NCI-H2227 treated with DMSO at 0.1 percent for 48 hours (cell line): ENCODE results near the gene UNKL.

ENCODE experiments used
- DNase-seq: peaks from one replicate; lab custom pipeline; 2025; lab: John Stamatoyannopoulos, UW

The UNKL gene

GRCh38 chr16:1401758-1402154 is 12.7 kb downstream of the UNKL start:
- no peak for DNase-seq

DNA sequence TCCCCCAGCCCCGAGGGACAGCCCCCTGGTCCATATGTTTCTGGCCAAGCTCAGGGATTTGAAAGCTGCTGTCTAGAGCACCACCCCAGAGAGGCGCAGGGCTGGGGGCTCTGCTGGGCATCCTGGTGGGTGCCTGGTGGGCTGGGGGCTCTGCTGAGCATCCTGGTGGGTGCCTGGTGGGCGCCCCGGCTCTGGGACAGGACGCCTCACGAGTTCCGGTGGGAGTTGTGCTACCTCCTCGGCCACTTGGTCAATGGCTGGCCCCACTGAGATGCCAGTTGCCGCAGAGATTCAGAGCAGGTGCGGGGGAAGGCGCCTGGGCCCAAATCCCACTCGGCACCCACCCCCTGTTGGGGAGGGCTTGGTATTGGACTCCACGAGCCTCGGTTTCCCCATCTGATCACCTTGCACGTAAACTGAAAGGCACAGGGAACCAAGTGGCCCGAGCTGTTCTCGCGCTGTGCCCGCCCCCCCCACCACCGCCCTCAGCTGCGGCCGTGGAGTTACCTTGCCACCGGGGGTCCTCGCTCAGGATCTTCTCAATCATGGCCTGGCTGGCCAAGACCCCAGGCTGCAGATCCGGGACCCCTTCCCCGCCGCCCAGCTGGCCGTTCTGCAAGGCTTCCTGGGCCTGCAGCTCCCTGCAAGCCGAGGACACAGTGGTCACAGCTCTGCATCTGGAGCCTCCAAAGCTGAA is 13.3 kb downstream of the UNKL start:
- DNase-seq = no peak

- no peak for DNase-seq
Measured at GRCh38 chr16:1398826-1399581, 15.5 kb downstream of the UNKL start.

DNA sequence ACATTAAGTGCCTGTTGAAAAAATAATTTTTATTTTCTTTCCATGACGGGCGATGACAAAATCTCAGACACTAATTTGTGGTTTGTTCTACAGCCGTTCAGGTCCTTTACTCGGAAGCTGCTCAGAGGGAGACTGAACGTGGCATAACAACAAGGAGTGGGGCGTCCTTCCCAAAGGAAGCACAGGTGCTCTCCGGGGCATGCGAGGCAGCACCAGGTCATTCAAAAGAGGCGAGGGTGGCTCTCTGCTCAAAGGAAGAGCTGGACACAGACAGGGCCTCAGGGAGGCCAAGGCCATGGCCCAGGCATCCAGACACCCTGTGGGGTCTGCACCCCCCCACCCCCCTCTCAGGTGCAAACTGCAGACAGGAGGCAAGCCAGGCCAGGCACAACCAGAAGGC is 16.2 kb downstream of the UNKL start:
- no peak for DNase-seq

DNA sequence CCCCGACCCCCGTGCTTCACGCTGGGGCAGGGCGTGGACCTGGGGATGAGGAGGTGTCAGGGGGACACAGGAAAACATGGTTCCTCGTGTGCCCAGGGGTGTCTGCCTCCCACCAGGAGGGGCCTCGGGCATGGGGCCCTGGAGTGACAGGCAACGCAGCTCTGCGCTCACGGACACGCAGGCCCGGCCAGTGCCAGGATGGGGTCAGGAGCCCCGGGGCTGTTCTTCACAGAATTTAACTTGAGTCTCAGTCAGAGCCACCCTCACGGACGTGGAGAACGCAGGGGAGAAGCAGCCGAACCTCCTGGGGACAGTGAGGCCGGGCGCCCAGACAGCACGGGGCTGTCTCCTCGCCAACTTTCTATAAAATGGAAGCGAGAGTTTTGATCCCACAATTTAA is 16.7 kb downstream of the UNKL start:
- no peak for DNase-seq

DNA sequence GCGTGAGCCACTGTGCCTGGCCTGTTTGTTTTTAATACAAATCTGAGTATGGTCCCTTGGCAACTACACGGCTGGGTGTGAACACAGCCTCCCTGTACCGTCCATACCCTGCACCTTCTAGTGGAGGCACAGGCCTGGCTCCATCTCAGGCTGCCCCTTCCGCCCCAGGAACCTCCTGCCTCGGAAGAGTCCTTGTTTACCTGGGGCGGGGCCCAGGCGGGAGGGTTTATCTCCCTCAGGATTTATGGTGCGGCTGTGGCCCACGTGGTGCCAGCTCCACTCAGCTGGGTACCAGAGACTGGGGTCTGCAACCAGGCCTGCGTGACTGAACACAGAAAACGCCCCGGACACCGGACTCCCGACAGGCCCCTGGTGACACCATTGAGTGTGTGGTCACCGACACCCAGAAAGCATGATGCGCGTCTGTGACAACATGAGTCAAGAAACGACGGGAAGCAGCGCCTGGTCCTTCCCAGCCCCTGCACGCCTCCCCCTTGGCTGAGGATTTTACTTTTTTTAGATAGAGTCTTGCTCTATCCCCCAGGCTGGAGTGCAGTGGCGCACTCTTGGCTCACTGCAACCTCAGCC is 19.0 kb downstream of the UNKL start:
- no peak for DNase-seq

DNA sequence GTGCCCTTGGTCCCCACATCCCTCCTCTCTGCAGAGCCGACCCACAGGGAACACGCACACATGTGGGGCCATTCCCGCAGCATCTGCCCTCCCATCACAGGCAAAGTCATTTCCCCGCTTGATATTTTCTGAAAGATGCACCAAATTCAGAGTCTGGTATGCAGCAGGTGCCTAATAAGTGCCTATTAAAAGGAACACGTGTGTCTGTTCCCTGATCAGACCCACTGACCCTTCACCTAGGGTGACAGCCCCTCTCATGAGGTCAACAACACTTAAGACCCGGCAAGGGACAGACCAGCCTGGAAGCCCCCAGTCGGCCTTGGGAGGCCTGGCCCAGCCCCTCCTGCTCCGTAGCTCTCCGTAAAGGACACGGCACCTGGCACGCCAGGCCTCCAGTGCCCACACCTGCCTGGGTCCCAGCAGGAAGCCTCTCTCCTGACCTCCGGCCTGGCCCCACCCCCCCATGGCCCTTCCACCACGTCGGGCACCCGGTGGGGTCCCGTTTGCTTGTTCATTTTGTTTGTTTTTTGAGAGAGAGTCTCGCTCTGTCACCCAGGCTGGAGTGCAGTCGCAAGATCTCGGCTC is 20.0 kb downstream of the UNKL start:
- DNase-seq = no peak

DNA sequence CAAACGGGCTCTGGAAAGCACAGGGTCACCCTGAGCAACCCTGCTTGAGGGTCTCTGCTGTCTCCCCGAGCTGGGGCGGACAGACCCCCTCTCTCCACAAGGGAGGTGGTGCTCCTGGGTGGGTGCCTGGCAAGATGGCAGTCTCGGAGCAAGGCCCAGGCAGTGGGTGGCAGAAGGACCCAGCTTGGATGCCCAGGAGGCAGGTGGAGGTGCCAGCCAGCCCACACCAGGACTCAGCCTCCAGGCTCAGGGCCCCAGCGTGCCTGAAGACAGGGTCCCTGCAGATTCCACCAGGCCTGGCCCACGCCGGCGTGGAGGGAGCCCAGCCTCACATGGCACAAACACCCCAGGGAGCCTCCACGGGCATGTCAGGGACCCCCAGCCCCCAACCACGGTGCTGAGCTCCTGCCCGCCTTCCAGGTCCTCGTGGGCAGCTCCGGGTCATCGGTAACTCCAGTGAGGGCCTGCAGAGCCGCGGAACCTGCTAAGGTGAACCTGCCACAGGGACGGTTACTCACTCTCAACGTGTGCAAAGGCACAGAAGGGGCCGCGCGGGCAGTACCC is 20.8 kb downstream of the UNKL start:
- no peak for DNase-seq

DNA sequence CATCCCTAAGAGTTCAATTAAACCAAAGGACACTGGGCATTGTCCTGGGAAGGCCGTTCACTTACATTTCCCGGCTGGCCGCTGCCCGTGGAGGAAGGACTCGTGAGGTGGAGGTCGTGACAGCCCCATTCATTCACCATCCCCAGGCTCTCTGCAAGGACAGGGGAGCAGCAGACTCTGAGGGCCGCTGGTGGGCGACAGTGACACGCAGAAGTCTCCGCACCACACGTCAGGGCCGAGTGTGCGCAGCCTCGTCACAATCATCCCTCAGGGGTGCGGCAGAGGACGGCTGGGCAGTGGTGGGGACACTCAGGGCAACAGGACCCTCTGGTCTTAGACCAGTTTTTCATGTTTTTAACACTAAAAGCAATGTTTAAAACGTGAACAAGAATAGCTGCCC is 21.7 kb downstream of the UNKL start:
- DNase-seq = no peak

DNA sequence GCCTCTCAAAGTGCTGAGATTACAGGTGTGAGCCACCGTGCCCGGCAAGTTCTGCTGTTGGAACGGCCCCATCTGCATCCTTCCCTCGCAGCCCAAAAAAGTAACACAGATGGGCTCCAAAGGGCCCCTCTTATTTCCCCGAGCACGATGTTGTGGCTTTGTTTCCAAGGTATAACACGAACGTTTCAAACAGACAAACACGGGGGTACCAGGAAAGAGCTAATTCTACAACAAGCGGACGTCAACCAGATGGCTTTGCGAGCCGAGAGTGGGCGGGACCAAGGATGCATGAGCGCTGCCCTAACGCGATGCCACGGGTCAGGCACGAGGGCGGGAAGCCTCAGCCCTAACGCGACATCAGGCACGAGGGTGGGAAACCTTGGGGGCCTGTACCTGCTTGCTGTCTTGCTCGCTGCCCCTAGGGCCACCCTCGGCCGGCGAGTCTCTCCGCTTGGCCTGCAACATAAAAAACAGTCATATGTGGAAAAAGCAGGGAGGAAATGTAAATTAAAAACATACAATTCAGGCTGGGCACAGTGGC is 24.2 kb downstream of the UNKL start:
- no peak for DNase-seq

DNA sequence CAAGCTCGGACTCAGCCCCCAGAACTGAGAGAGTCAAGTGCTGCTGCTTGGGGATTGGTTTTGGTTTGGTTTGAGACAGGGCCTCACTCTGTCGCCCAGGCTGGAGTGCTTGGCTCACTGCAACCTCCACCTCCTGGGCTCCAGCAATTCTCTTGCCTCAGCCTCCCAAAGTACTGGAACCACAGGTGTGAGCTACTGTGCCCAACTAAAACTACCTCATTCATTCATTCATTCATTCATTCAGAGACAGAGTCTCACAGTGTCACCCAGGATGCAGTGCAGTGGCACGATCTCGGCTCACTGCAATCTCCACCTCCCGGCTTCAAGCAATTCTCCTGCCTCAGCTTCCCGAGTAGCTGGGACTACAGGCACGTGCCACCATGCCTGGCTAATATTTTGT is 24.7 kb downstream of the UNKL start:
- no peak for DNase-seq

DNA sequence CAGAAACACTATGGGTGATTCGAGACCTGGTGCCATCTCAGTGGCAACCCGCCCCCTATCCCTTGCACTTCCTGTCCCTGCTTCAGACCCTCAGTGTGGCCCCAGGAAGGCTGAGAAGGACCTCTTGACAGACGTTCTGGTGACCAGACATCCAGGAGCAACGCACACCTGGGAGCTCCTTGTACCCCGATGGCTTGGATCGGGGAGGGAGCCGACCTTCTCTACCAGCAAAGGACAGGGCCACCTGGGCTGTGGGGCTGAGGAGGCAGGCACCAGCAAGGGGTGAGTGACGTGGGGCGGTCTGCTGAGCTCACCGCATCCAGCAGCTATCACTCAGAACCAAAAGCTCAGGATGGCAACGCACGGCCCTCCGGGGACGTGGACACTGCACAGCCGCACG is 27.2 kb downstream of the UNKL start:
- DNase-seq = no peak

DNA sequence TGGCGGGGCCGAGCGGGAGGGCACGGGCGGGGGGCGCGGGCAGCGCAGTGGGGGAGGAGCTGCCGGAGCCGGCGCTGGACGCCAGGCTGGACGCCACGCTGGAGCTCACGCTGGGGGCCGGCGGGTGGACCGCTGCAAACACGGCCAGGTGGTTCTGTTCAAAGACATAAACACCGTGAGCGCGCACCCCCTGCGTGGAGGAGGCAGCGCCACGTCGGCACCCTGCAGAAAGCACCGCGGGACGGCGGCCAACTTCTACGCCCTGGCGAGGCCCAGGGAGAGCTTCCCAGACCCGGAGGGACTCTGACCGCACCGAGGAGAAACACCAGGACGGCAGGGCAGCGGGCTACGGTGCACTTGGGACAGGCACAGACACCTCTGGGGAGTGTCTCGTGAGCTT is 29.3 kb downstream of the UNKL start:
- no peak for DNase-seq

- DNase-seq = no peak
Measured at GRCh38 chr16:1383556-1383955, 30.9 kb downstream of the UNKL start.

GRCh38 chr16:1381612-1382406 is 32.7 kb downstream of the UNKL start:
- DNase-seq = no peak

- no peak for DNase-seq
Measured at GRCh38 chr16:1380195-1380594, 34.3 kb downstream of the UNKL start.

GRCh38 chr16:1379304-1380076 is 35.0 kb downstream of the UNKL start:
- DNase-seq = peak; percentile 62

DNA sequence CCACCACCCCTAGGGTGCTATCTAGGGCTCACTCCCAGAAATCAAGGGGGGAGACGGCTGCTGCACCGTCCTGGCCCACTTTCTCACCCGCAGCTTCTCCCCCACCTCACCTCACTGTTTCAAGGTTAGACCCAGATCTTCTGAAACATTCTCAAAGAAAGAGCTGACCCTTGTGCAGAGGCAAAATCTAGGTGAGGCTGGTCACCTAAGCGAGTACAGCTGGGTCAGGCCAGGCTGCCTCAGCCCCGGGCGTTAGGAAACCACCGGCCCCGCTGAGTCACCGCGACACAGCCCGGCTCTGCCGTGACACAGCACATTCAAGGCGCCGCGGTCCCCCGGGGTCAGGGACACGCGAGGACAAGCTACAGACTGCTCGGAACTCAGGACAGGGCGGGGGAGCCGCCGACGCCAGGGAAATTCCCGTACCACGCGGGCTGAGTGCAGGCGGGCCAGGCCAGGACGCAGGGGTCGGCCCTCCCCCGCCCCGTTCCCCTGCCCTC is 35.6 kb downstream of the UNKL start:
- no peak for DNase-seq

GRCh38 chr16:1378087-1378803 is 36.3 kb downstream of the UNKL start:
- DNase-seq = no peak
